H1 (cell line): ENCODE data around the gene CA9. TPM values are rescaled to one million over a fixed set of nuclear protein-coding genes. Genes with fewer than 3 reads are reported as not detected.

Experiments
- CHD1 ChIP-seq: IDR thresholded peaks from 2 replicates; pipeline ENCODE4 v1.6.1; 2012; ENCODE audit warnings: low read depth, low read length, improper control_type of control experiment
- KDM4A ChIP-seq: IDR thresholded peaks from one replicate; pipeline ENCODE4 v1.7.1; 2012; ENCODE audit warnings: low read depth, mild to moderate bottlenecking, moderate library complexity, low read length, inconsistent platforms; ENCODE audit not compliant: severe bottlenecking
- MAFK ChIP-seq: IDR thresholded peaks from 2 replicates; pipeline ENCODE4 v1.6.1; 2012; ENCODE audit warnings: low read depth, mild to moderate bottlenecking, improper control_type of control experiment, low read length
- NRF1 ChIP-seq: IDR thresholded peaks from 2 replicates; pipeline ENCODE4 v1.6.1; 2011; ENCODE audit warnings: mild to moderate bottlenecking, low read depth, low read length, improper control_type of control experiment
- SP2 ChIP-seq: IDR thresholded peaks from 2 replicates; pipeline ENCODE4 v1.6.1; 2012; ENCODE audit warnings: mild to moderate bottlenecking, low read length, inconsistent platforms
- TBP ChIP-seq: IDR thresholded peaks from 2 replicates; pipeline ENCODE4 v1.6.1; 2011; ENCODE audit warnings: low read depth, low read length, improper control_type of control experiment
- TEAD4 ChIP-seq: IDR thresholded peaks from 2 replicates; pipeline ENCODE4 v1.6.1; 2012; ENCODE audit warnings: low read depth, low read length, inconsistent platforms, mixed read lengths
- polyA plus RNA-seq, 7 experiments: library from polyadenylated mRNA; depleted of rRNA in 3 of 7; stranded (reverse) in 5 of 7; unstranded in 2 of 7; fragments of >200 nt in 5 of 7; fragments of 200-250 nt in 2 of 7; gene quantifications; 1 replicate in 5 of 7; 2 replicates in 1 of 7; 4 replicates in 1 of 7; pipeline versions ENCODE4 v1.2.1 to v1.2.3, GENCODE V29; 2011 to 2013; ENCODE audit warnings: missing spikeins in 2 of 7, mixed read lengths in 2 of 7
- total RNA-seq: library from RNA; stranded (reverse); fragmentation: NEBNext Ultra II Directional; extraction: Animal tissue kit (Norgen Biotek cat#: 25700); gene quantifications from 2 replicates; pipeline ENCODE4 v1.2.1, GENCODE V29; 2021
- TF ChIP-seq, protein P1 (sequence below): fragments of 300-600 bp; sonication (generic); IDR thresholded peaks from 2 replicates; pipeline ENCODE4 v1.7.1; 2012; ENCODE audit warnings: low read length, moderate library complexity, mild to moderate bottlenecking, inconsistent platforms; ENCODE audit not compliant: insufficient replicate concordance

The CA9 gene
- total and polyA plus RNA-seq, 2 of the 8 experiments (the other 6 are each of a cell fraction or from before 2014, with no cell fraction given) = 1.3 to 1.8 TPM

DNA sequence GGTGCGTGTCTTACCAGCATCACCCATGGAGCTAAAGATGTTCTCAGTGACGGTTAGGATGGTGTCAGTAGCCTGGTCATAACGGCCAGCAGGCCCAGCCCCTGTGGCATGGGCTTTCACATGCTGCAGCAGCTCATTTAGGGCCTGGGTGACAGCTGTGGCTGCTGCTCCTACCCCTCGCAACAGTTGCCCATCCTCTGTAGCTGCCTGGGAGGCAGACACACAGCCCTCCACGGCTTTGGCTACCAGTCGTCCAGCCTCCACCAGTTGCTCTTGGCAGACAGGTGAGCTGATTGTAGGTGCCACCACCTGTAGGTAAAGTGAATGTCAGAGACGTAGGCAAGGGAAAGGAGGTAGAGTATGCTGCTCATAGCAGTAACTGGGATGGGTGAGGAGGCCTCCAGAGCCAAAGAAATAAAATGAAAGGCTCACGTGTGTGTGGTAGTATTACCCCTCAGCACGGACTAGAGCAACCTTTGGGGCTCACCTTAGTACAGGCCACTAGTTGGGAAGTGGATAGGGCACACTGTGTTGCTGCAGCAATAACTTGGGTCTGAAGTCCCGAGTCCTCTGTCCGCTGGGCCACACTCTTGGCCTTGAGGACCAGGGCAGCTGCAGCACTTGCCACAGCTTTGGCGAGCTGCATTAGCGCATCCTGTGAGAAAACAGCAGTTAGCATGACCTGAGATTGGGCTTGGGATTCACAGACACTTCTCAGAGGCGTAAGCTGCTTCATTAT, 43.6 kb downstream of the CA9 start (continued):
- TF ChIP-seq, protein P1, sequence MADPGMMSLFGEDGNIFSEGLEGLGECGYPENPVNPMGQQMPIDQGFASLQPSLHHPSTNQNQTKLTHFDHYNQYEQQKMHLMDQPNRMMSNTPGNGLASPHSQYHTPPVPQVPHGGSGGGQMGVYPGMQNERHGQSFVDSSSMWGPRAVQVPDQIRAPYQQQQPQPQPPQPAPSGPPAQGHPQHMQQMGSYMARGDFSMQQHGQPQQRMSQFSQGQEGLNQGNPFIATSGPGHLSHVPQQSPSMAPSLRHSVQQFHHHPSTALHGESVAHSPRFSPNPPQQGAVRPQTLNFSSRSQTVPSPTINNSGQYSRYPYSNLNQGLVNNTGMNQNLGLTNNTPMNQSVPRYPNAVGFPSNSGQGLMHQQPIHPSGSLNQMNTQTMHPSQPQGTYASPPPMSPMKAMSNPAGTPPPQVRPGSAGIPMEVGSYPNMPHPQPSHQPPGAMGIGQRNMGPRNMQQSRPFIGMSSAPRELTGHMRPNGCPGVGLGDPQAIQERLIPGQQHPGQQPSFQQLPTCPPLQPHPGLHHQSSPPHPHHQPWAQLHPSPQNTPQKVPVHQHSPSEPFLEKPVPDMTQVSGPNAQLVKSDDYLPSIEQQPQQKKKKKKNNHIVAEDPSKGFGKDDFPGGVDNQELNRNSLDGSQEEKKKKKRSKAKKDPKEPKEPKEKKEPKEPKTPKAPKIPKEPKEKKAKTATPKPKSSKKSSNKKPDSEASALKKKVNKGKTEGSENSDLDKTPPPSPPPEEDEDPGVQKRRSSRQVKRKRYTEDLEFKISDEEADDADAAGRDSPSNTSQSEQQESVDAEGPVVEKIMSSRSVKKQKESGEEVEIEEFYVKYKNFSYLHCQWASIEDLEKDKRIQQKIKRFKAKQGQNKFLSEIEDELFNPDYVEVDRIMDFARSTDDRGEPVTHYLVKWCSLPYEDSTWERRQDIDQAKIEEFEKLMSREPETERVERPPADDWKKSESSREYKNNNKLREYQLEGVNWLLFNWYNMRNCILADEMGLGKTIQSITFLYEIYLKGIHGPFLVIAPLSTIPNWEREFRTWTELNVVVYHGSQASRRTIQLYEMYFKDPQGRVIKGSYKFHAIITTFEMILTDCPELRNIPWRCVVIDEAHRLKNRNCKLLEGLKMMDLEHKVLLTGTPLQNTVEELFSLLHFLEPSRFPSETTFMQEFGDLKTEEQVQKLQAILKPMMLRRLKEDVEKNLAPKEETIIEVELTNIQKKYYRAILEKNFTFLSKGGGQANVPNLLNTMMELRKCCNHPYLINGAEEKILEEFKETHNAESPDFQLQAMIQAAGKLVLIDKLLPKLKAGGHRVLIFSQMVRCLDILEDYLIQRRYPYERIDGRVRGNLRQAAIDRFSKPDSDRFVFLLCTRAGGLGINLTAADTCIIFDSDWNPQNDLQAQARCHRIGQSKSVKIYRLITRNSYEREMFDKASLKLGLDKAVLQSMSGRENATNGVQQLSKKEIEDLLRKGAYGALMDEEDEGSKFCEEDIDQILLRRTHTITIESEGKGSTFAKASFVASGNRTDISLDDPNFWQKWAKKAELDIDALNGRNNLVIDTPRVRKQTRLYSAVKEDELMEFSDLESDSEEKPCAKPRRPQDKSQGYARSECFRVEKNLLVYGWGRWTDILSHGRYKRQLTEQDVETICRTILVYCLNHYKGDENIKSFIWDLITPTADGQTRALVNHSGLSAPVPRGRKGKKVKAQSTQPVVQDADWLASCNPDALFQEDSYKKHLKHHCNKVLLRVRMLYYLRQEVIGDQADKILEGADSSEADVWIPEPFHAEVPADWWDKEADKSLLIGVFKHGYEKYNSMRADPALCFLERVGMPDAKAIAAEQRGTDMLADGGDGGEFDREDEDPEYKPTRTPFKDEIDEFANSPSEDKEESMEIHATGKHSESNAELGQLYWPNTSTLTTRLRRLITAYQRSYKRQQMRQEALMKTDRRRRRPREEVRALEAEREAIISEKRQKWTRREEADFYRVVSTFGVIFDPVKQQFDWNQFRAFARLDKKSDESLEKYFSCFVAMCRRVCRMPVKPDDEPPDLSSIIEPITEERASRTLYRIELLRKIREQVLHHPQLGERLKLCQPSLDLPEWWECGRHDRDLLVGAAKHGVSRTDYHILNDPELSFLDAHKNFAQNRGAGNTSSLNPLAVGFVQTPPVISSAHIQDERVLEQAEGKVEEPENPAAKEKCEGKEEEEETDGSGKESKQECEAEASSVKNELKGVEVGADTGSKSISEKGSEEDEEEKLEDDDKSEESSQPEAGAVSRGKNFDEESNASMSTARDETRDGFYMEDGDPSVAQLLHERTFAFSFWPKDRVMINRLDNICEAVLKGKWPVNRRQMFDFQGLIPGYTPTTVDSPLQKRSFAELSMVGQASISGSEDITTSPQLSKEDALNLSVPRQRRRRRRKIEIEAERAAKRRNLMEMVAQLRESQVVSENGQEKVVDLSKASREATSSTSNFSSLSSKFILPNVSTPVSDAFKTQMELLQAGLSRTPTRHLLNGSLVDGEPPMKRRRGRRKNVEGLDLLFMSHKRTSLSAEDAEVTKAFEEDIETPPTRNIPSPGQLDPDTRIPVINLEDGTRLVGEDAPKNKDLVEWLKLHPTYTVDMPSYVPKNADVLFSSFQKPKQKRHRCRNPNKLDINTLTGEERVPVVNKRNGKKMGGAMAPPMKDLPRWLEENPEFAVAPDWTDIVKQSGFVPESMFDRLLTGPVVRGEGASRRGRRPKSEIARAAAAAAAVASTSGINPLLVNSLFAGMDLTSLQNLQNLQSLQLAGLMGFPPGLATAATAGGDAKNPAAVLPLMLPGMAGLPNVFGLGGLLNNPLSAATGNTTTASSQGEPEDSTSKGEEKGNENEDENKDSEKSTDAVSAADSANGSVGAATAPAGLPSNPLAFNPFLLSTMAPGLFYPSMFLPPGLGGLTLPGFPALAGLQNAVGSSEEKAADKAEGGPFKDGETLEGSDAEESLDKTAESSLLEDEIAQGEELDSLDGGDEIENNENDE = no peak
- TF ChIP-seq NRF1 (no peak), TEAD4 (no peak), MAFK (no peak), TBP (no peak), KDM4A (no peak), CHD1 (no peak), SP2 (no peak)
